ENCODE results near the gene SLC38A10.
A peak's percentile ranks its signal among the peaks of the same experiment; 100 is the strongest.

The SLC38A10 gene

DNA sequence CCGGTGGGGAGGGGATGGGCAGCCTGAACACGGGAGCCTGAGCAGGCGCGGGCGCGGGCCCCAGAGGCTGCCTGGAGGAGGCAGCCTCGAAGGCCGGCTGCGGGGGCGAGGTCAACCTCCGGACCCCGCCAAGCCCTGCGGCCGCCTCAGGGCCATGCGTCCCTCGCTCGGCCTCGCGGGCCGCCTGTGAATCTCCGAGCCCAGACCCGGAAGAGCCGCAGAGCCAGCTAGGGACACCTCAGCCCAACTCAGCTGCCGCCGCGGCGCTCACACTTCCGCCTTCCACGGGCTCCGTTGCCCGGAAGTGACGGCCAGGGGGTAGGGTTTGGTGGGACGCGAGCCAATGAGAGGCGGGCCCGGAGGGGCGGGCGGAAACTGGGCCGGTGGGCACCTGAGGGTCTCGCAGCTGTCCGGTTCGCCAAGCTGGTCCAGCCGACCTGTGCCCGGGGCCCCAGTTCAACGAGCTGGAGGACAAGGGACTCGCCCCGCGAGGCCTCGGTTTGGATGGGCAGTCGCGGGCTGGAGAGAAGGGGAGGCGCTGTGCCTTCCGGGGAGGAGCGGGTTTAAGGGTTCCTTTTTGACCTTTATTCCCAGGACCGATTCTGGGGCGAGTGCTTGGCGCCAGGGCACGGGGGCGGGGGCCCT, at the start of gene SLC38A10:
Gene SLC38A10, minus strand, starts transcription at position 277 of the 645 bp plus-strand sequence. CDS start 386 bp downstream, outside the sequence.
- DNase-seq, result peak; percentile 89

DNA sequence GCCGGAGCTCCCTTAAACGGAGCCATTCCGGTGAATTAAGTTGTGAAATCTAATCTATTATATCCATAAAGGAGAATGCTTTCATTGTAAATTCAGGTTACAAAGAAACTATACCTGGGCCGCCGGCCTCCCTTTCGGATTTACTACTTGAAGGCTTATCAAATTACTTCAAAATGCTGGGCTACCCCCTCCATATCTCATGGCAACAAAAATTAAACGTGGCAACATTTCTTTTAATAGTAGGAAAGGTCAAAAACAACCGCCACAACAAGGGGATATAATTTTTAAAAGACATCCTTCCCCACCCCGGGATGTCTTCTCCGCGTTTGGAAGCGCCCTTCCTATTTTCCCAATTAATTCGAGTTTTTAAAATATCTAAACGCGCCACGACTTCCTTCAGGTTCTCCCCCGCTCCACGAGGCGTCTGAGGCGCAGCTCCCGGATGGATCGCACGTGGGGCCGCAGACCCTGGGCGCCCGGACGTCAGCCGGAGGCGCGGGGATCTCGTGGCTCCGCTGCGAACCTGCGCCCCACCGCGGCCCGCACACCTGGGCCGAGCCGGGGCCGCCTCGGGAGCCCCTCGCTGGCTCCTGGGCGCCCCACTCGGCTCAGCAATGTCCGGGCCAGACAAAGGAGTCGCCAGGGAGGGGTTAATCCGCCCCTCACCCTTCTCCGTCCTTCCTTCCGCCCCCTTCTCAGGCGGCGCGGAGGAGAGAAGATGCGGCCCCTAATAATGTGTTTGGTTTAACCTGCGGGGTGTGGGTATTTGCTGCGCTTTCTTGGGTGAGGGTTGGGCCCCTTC, 47.4 kb upstream of the SLC38A10 start:
- DNase-seq, result no peak

DNA sequence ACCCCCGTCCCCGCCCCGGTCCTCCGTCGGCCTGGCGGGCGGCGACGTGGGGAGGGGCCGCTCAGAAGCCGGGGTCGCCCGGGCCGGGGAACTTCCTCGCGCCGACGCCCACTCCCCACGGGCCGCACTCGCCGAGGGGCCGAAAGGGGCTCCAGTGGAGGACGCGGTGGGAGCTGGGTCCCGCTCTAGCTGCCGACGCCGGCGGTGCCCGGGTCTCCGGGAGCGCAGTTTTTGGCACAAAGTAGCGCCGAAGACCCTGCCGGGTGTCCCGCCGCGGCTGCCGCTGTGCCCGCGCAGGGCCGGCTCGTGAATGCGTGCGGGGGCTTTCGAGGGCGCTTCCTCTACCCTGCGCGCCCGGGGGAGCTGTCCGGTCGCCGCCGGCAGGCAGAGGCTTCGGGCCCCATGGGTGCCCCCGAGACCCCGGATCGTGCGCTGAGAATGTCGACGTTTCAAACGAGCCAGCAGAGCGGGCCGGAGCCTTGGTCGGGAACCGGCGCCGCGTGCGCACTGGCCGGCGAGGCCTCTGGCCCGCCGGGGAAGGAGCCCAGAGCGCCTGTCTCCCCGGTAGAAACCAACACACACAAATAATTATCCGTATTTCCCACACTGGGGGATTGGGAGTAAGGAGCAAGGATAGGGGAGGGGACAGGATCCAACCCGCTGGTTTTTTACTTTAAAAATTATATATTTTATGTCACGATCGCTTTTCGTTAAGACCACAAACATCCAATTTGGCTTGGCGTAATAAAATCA, 46.6 kb upstream of the SLC38A10 start:
- no peak for DNase-seq

DNA sequence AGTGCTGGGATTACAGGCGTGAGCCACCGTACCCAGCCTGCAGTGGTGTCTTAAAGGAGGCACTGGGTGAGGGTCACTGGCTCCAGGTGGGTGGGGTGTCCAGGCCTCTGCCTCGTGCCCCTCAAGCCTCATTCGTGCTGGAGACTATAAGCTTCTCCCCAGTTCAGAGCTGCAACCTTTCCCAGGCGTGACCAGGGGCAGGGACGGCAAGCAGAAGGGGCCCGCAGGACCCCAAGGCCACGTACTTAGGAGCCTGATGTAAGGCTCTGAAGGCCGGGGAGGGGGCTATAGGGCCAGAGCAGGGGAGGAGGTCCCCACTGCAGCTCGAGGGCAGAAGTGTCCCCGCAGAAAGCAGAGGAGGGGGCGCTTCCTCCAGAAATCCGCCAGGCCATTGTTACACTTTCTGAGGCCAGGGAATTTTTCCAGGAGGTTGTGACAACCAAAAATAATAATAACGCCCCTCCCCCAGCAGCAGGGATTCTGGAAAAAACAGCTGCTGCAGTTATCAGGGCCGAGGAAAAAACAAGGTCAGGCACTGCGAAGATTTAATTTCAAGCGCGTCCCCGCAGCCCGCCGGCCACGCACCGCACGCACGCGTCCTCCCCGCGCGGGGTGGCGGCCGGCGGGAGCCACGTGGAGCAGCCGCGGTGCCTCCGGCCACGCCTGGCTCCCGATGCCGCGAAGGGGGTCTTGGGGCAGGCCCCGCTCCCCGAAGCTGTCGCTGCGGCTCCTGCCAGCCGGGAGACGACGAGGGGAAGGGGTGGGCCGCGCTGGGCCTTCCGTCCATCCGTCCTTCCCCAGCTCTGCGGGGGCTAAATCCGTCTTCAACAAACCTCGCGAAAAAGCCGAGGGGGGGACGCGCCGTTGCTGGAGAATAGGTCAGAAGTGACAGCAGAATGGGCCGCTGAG, 45.8 kb upstream of the SLC38A10 start:
- no peak for DNase-seq

DNA sequence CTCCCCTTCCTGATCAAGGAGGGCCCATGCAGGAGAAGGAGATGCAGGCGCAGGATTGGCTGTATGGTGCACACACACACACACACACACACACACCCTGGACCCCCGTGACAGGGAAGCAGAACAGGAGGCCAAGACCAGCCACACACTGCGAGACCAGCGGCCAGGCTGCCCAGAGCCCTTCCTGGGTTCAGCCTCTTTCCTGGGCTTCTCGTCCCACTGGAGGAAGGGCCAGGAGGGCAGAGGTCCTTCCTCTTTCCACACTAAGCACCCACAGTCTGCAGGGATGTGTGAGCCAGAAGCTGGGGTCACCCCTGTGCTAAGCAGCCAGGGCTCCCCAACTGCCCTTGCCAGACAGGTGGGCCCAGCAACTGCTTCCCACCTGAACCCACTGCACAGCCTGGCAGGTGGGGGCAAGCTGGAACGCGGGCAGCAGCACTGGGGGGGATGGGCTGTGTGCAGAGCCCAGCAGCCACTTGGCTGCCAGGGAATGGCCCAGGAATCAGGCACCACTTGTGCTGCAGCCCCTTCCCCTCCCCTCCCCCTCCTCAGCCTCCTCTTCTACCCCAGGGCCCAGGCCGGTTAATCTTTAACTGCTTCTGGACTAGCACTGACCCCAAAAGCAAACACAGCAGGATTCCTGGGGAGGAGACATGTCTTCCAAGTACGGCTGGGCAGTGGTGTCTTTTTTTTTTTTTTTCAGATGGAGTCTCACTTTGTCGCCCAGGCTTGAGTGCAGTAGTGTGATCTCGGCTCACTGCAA, 44.6 kb upstream of the SLC38A10 start:
- no peak for DNase-seq

DNA sequence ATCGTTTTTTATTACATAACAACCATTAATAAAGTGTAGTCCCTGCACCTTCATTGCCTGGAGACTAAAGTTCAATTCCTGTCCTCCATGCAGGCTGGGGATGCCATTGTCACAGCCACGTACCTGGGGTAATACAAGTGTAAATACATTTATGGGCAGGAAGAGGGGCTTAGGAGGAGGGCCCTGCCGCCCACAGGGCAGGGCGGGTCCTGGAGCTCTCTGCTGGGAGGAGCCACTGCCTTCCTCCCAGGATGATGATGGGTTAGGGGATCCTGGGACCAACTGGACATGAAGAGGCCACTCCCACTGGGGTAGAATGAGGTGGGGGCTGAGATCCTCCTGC, 44.1 kb upstream of the SLC38A10 start:
- no peak for DNase-seq

DNA sequence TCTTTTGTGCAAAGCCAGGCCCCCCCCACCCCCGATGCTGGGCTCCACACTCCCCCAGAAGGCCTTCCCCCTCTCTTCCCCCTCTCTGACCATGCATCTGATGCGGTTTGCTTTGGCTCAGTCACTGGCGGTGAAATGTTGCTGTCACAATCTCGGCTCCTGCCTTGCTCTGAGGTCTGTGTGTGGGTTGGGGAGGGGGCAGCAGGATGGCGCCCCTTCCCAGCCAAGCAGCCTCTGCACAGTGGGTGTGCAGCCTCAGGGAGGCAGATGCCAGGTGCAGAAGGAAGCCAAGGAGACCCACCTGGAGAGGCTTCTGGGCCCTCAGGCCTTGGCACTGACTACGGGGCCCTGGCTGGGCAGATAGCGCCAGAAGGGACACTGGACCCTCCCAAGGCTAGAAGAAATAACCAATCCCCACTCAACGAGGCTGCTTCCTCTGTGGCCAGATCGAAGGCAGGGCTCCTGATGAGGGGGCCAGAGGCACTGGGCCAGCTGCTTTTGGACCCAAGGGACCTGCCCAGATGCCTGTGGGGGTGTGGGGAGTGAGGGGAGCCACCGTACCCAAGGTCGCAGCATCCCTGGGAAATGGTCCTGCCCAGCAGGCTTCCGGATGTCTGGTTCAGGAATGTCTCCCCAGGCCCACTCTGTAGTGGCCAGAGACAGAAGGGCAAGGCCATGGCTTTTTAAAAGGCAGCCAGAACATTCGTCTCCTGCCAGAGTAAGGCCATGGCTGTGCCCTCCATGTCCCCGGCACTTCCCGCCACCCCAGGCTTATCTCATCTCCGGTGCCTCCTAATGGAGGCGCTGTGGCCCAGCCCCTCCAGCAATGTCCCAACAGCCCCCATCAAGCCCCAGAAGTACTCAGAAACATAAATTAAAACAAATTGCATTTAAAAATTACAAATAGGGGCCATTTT, 43.4 kb upstream of the SLC38A10 start:
- no peak for DNase-seq

DNA sequence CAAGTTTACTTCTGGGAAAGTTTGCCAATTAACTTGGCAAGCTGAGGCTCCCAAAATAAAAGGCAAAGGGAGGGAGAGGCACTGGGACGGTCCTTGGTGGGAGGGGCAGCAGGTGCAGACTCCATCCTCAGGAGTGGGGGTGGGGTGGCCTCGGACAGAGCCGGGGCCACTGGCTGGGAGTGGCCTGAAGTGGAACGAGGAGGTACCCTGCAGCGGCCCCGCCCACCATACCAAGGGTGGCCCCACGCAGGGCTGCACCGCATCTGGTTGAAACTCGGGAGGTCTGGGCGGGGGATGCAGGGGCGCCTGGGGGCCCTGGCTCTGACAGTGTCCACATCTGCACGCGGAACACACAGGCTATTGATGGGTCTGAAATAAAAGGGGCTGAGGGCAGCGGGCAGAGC, 42.4 kb upstream of the SLC38A10 start:
- DNase-seq, result no peak

DNA sequence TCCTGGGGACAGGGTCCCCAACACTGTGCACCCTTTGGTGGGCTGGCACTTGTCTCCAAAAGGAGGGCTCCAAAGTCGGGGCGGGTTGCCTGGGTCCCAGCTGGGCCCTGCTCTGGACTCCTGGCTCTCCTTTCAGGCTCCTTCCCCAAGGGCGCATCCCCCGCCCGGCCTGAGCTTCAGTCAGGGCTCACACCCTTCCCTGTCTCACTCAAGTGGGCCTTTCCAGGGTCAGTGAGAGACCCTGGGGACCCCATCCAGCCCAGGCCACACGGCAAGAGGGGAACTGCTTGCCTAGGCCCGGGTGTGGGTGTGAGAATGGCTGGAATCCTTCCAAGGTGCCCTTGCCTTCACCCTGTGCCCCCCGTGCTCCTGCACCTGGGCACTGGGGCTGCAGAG, 41.8 kb upstream of the SLC38A10 start:
- DNase-seq, result no peak

DNA sequence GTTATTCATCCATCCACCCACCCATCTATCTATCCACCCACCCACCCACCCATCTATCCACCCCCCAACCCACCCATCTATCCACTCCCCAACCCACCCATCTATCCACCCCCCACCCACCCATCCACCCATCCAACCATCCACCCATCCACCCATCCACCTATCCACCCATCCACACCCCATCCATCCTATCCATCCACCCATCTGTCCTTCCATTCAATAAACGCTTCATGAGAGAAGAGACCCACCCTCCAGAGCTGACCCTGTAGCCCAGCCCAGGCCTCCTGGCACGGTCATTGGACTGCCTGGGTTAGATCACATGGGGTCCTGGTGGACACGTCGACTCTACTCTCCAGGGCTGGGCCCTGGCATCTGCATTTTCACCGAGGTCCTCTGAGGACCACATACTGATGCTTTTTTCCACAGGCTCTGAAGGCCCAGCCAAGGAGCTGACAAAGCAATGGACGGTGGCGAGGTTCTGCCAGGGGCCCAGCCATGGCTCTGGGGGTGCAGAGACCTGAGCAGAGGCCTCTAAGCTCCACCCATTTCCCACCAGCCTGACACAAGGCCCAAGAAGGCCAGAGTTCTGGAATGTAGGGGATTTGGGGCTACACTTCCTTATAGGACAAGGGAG, 41.3 kb upstream of the SLC38A10 start:
- DNase-seq, result no peak

DNA sequence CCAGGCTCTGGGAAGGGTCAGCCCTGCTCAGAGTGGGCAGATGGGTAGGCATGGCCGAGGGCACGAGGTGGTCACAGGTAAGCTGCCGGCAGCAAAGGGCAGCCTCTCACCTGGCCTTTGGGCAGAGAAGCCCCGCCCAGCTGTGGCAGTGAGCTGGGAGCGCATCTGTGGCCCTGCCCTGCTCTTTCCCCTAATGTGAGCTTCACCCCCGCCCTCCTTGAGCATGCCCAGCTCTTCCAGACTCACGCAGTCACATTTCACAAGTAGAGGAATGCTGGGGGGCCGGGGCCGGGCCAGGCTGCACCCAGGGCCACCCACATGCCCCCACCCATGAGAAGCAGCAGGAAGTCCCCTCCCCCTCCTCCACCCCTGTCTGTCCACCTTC, 40.7 kb upstream of the SLC38A10 start:
- no peak for DNase-seq

DNA sequence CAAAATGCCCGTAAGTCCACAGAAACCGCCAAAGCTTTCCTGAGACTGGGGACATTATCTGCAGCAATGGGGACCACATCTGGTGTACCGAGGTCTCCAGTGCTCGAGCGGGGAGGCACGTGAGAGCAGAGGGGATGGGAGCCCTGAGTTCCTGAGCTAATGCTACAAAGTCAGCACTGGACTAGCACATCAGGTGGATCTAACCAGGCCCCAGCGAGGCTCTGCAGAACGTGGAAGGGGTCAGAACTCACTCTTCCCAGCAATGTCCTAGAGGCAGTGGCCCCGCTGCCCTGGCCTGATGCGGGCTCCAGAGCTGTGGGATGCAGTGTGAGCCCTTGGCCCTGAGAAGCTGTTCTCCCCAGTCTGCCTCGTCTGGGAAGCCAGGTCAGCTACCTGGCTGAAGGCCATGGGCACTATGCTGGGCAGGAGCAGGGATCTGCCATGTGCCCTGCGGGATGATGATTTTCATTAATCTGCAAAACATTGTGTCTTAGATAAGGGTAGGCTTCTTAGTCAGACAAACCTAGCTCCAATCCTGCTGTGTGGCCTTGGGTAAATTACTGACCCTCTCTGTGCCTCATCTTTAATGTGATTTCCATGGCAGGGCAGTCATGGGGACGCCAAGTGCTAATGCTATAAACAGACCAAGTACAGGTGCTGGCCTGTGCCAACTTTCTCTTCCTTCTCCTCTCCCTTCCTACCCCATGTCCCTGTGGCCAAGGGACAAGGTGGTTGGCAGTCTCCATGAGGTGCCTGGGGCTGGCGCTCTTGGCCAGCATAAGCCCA, 40.1 kb upstream of the SLC38A10 start:
- no peak for DNase-seq

DNA sequence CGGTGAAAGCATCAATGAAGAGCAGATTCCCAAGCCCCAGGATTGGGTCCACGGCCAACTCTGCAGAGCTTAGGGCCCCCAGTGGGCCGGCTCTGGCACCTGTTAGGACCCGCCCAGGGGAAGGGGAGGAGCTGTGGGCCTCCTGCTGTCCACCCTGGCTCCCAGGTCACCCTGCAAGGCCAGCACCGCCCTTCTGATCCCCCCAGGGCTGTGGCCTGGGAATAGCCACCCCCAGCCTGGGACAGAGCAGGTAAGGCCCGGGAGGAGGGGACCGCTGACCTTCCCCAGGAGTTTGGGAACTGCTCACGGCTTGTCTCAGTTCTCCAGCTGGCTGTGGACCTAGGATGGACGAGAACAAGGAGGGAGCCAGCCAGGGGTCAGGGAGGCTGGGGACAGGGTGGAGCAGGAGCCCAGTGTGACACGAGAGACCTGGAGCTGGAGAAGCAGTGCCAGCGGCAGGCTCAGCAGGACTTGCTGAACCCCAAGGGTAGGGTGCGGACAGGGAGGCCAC, 39.3 kb upstream of the SLC38A10 start:
- no peak for DNase-seq

DNA sequence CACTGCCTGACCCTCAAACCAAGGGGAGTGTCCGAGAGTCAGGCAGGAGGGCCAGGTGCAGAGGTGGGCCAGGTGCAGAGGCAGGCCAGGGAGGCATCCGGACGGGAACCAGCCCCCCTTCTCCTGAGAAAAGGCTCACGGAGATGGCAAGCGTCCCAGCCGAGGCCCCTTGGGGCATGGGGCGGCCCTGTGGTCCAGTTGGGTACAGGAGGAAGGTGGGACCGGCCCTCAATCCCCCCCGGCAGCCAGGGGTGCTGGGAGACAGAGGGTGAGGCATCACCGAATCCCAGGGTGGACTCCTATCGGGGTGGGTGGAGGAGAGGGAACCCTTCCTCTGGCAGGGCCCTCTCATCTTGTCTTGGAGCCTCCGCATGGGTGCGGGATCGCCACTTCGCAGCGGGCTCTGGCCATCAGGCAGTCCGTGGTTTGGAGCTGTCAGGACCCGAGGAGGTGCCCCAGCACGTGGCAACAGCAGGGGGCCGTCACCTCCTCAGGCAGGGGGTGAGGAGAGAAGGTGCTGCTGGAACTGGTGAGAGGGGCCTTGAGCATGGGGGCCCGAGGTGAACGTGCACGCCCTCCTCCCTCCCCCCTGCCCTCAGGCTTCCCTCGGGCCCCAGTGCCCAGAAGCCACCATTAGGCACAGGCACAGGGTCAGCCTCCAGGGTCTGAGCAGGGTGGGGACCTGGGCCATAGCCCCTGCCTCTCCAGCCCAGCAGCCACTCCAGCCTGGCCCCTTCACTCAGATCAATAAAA, 38.7 kb upstream of the SLC38A10 start:
- DNase-seq, result no peak

DNA sequence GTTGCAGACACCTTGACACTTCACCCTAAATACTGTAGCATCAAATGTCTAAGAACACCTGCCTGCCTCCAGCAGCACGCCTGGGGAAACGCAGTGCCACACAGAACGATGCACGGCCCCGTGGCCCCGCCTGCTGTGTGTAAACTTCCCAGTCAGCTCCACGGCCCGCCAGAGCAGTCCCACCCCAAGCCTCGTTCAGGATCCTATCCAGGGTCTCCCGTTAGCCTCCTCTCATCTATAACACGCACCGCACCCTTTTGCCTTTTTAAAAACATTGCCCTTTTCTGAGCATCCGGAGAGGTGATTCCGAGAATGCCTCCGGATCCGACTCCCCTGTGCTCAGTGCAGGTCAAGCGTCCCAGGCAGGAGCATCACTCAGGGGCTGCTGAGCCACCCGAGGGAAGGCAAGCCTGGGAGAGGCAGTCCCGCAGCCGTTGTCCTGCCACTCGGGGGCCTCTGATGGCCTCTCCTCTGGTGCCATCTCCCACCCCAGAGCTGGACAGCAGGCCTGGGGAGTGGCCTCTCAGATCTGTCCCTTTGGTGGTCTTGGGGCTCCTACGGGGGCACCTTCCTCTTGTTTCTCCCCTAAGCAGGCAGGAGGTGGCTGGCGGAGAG, 37.9 kb upstream of the SLC38A10 start:
- DNase-seq, result no peak

DNA sequence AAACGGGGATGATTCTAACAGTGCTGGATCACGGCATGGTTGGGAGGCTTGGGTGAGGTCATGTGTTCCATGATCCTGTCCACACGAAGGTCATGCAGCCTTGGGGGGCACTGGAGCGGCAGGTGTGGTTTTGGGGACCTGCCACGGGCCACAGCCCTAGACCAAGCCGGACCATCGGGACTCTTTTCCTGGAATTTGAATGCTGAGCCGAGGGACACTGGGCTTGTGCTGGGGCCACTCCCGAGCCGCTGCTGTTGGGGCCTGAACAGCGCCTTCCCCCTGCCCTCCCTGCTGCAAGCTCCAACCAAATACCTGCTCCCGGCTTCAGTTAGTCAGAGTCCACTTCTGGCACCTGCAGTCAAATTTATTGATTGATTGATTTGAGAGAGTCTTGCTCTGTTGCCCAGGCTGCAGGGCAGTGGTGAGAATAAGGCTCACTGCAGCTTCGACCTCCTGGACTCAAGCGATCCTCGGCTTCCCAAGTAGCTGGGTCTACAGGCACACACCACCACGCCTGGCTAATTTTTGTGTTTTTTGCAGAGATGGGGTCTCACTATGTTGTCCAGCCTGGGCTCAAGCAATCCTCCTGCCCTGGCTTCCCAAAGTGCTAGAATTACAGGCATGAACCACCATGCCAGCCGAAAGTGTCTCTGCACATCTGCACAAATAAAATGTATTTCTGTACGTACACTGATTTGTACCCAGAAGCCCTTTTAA, 37.2 kb upstream of the SLC38A10 start:
- no peak for DNase-seq

DNA sequence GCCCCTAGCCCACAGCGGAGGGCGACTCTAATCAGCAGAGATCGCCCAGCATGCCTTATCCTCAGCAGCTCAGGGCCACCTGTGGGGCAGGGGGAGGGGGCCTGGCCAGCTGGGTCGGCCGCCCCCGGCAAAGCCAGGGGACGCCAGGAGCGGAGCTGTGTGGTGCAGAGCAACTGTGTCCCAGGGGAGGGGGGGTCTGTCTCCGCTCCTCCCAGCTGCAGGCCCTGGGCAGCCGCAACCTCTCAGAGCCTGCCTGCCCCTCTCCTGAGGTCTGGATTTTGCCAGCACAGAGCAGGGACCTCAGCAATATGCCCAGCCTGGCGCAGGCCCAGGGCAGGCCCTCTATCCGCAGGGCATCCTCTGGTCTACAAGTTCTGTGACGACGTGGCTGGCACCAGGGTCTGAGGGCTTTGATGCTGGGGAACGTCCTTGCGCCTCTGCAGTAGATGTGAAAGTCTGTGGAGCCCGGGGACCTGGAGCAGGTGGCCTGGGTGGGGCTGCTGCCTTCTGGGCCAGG, 36.5 kb upstream of the SLC38A10 start:
- no peak for DNase-seq
